ENCODE measurements around the gene TP73.

TP73 gene

GRCh38 chr1:3674100-3675094 is 22.1 kb downstream of the TP73 start:
- DNase-seq = no peak

GRCh38 chr1:3675436-3675835 is 23.1 kb downstream of the TP73 start:
- DNase-seq = no peak

- no peak for DNase-seq
These were observed 24.5 kb downstream of the TP73 start for GRCh38 chr1:3676581-3677470.

GRCh38 chr1:3677484-3677883 is 25.2 kb downstream of the TP73 start:
- DNase-seq = no peak

GRCh38 chr1:3678361-3679097 is 26.2 kb downstream of the TP73 start:
- no peak for DNase-seq

- DNase-seq = no peak
These were observed 26.8 kb downstream of the TP73 start for GRCh38 chr1:3679098-3679555.

- no peak for DNase-seq
These were observed 27.6 kb downstream of the TP73 start for GRCh38 chr1:3679799-3680453.

- DNase-seq = no peak
These were observed 28.3 kb downstream of the TP73 start for GRCh38 chr1:3680488-3681230.

- DNase-seq = no peak
These were observed 29.0 kb downstream of the TP73 start for GRCh38 chr1:3681231-3681897.

GRCh38 chr1:3681898-3682806 is 29.8 kb downstream of the TP73 start:
- no peak for DNase-seq

- no peak for DNase-seq
These were observed 30.9 kb downstream of the TP73 start for GRCh38 chr1:3683197-3683596.

- no peak for DNase-seq
These were observed 31.7 kb downstream of the TP73 start for GRCh38 chr1:3683992-3684391.

- no peak for DNase-seq
These were observed 32.9 kb downstream of the TP73 start for GRCh38 chr1:3685222-3685621.

GRCh38 chr1:3685906-3686305 is 33.6 kb downstream of the TP73 start:
- DNase-seq = no peak

GRCh38 chr1:3687504-3687903 is 35.2 kb downstream of the TP73 start:
- DNase-seq = no peak

- no peak for DNase-seq
These were observed 36.2 kb downstream of the TP73 start for GRCh38 chr1:3688356-3689137.

GRCh38 chr1:3689138-3689750 is 36.9 kb downstream of the TP73 start:
- no peak for DNase-seq

GRCh38 chr1:3690282-3691065 is 38.2 kb downstream of the TP73 start:
- DNase-seq = no peak
